Duodenal mucosa (tissue), 2 donors: Measurements from ENCODE around the gene NBEAL1.
"Not testable (repeated sequence)": the region's sequence is repeated elsewhere in the genome, so short reads cannot be mapped to it uniquely, and the experiment has no call there.

Experiments
- H3K27ac ChIP-seq: one replicate; pipeline ENCODE4 v1.7.0; 2013; ENCODE audit warnings: low read depth, low read length
- H3K27me3 ChIP-seq, 2 donors: one replicate each; pipeline ENCODE4 v1.7.0; 2013; ENCODE audit warnings: low read length in 2 of 2, control low read depth in 1 of 2; ENCODE audit not compliant: insufficient read depth in 2 of 2, control insufficient read depth in 1 of 2
- H3K36me3 ChIP-seq, 2 donors: one replicate each; pipeline ENCODE4 v1.7.0; 2013; ENCODE audit warnings: low read length in 2 of 2, control low read depth in 1 of 2; ENCODE audit not compliant: insufficient read depth in 2 of 2, control insufficient read depth in 1 of 2
- H3K4me1 ChIP-seq, 2 donors: one replicate each; pipeline ENCODE4 v1.7.0; 2013; ENCODE audit warnings: low read length in 2 of 2, control low read depth in 1 of 2; ENCODE audit not compliant: insufficient read depth in 2 of 2, control insufficient read depth in 1 of 2
- H3K4me3 ChIP-seq, 2 donors: one replicate each; pipeline ENCODE4 v1.7.0; 2013; ENCODE audit warnings: low read length in 2 of 2, low read depth in 1 of 2
- H3K9ac ChIP-seq, 2 donors: one replicate each; pipeline ENCODE4 v1.7.0; 2013; ENCODE audit warnings: low read length in 2 of 2, low read depth in 1 of 2
- H3K9me3 ChIP-seq, 2 donors: one replicate each; pipeline ENCODE4 v1.7.0; 2013; ENCODE audit warnings: low read length in 2 of 2, control low read depth in 1 of 2; ENCODE audit not compliant: control insufficient read depth in 1 of 2

The NBEAL1 gene

DNA sequence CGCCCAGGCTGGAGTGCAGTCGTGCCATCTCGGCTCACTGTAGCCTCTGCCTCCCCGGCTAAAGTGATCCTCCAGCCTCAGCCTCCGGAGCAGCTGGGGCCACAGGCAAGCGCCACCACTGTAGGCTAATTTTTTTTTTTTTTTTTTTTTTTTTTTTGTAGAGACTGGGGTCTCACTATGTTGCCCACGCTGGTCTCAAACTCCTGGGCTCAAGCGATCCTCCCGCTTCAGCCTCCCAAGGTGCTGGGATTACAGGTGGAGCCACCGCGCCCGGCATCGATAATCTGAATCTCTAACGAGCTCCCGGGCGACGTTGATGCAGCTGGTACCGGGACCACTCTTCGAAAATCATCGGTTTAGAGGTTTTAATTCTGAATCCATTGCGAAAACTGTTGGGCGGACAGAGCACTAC is 223.6 kb downstream of the NBEAL1 start:
- Histone ChIP-seq H3K27me3 (no peaks in the 10 kb centered on the region), H3K4me1 (peaks cover 14 to 18% of the 10 kb centered on the region in 2 donors), H3K36me3 (peaks cover 0 to 9% of the 10 kb centered on the region in 2 donors), H3K9me3 (no peaks in the 10 kb centered on the region), H3K27ac (peak overlapping the region; percentile 95), H3K4me3 (peak overlapping the region; percentile 80 to 95), H3K9ac (peak overlapping the region; percentile 3 to 86)

DNA sequence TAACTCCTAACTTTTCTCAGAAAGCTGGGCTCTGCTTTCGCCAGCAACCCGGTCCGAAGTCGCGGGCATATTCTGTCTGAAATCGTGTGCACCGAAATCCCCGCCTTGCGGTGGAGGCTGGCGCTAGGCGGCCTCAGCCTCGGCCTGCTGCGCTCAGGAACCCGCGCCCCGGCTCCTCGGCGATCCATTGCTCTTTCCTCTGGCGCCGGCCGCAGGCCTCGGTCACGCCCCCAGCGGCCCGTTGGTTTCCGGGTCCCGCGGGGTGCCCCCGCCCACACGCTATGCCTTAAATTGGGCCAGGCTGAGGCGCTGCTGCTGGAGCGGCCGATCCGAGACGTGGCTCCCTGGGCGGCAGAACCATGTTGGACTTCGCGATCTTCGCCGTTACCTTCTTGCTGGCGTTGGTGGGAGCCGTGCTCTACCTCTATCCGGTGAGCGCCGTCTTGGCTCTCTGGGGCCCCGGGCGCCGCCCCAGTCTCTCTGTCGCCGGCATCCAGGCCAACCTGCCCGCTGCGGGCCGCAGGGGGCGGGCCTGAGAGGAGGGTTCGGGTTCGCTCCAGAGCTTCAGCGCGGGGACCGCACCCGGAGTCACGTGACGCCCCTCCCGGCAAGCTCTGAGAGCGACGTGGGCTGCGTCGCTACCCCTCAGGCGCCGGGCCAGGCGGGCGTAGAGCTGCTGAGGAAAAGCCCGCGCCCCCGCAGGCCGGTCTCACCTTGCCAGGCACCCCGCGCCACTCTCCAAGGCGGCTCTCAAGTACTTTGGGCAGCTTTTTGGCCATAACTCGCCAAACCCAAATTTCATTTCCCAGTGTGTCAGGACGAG is 224.2 kb downstream of the NBEAL1 start, which contains the start of gene CYP20A1:
Gene CYP20A1 (plus strand): TSS at position 315 of the 823 bp plus-strand sequence. CDS start 45 bp downstream, at position 360.
- Histone ChIP-seq H3K27ac (peak within 1 kb of the TSS; percentile 95), H3K36me3 (peaks cover 0 to 10% of the 10 kb centered on the region in 2 donors), H3K27me3 (no peaks in the 10 kb centered on the region), H3K4me3 (peak within 1 kb of the TSS; percentile 80 to 95), H3K4me1 (peaks cover 14 to 18% of the 10 kb centered on the region in 2 donors), H3K9me3 (no peaks in the 10 kb centered on the region), H3K9ac (peak within 1 kb of the TSS; percentile 86 to 94)

DNA sequence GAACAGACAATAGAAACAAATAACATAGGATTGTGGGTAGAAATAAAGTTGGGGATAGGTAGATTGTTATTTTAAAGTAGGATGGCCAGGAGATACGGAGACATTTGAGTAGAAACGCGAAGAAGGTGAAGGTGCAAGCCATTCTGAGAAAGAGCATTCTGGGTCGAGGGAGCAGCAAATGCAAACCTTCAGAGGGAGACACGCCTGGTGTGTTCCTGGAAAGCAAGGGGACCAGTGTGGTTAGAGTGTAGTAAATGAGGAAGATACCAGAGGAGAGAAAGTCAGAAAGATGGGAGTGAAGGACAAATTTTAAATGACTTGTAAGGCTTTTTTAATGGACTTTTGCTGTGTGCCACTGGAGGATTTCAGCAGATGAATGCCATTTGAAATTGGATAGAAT is 225.8 kb downstream of the NBEAL1 start:
- Histone ChIP-seq H3K4me1 (peaks cover 14 to 18% of the 10 kb centered on the region in 2 donors), H3K9ac (no peak overlapping the region), H3K9me3 (no peaks in the 10 kb centered on the region), H3K36me3 (peaks cover 0 to 10% of the 10 kb centered on the region in 2 donors), H3K27me3 (no peaks in the 10 kb centered on the region), H3K4me3 (peak overlapping the region in 1 of 2 donors; percentile 80), H3K27ac (no peak overlapping the region)

DNA sequence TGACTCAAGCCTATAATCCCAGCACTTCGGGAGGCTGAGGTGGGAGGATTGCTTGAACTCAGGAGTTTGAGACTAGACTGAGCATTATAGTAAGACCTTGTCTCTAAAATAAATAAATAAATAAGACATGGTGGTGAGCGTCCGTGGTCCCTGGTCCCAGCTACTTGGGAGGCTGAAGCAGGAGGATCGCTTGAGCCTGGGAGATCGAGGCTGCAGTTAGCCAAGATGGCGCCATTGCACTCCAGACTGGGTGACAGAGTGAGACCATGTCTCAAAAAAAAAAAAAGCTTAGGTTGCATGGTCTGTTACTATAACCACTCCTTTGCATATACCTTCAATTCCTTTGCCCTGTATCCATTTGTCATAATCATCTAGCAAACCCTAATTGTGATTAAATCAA is 227.8 kb downstream of the NBEAL1 start:
- H3K27me3 ChIP-seq: no peaks in the 10 kb centered on the region
- peaks cover 0 to 25% of the 10 kb centered on the region in 2 donors for H3K36me3 ChIP-seq
- no peaks in the 10 kb centered on the region for H3K9me3 ChIP-seq
- H3K9ac ChIP-seq: no peak overlapping the region
- H3K4me3 ChIP-seq: no peak overlapping the region
- no peak overlapping the region for H3K27ac ChIP-seq
- H3K4me1 ChIP-seq: peaks cover 13 to 16% of the 10 kb centered on the region in 2 donors

DNA sequence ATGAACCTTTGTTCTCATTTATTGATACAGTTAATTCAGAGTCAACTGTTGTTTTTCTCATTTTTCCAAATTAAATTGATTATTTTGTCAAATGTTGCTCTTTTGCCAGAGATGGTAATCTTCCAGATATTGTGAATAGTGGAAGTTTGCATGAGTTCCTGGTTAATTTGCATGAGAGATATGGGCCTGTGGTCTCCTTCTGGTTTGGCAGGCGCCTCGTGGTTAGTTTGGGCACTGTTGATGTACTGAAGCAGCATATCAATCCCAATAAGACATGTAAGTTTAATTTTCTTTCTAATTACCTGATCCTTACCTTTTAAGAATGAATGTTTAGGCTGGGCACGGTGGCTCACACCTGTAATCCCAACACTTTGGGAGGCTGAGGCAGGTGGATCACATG is 232.0 kb downstream of the NBEAL1 start:
- peaks cover 0 to 43% of the 10 kb centered on the region in 2 donors for H3K36me3 ChIP-seq
- no peaks in the 10 kb centered on the region for H3K9me3 ChIP-seq
- H3K9ac ChIP-seq: no peak overlapping the region
- no peak overlapping the region for H3K4me3 ChIP-seq
- no peak overlapping the region for H3K27ac ChIP-seq
- H3K4me1 ChIP-seq: no peaks in the 10 kb centered on the region
- H3K27me3 ChIP-seq: no peaks in the 10 kb centered on the region

DNA sequence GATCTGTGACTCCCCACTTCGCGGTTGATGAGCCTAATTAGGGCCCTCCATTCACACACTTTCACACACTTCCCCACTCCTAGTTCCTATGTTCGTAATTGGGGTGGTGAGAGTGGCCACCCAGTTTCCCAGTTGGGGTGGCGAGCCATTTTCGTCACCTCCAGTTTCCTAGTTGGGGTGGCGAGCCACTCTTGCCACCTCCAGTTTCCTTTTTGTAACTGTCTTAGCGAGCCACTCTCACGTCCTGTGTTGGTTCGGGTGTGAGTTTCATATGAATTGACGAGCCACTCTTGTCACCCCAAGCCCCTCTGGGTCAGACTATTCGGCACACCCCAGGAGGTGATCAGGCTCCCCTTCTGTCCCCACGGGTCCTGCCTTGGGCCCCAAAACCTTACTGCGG is 238.1 kb downstream of the NBEAL1 start:
- Histone ChIP-seq H3K4me3 (no peak overlapping the region), H3K9ac (no peak overlapping the region), H3K36me3 (peaks cover 0 to 61% of the 10 kb centered on the region in 2 donors), H3K4me1 (no peaks in the 10 kb centered on the region), H3K27ac (no peak overlapping the region), H3K27me3 (no peaks in the 10 kb centered on the region), H3K9me3 (no peaks in the 10 kb centered on the region)

DNA sequence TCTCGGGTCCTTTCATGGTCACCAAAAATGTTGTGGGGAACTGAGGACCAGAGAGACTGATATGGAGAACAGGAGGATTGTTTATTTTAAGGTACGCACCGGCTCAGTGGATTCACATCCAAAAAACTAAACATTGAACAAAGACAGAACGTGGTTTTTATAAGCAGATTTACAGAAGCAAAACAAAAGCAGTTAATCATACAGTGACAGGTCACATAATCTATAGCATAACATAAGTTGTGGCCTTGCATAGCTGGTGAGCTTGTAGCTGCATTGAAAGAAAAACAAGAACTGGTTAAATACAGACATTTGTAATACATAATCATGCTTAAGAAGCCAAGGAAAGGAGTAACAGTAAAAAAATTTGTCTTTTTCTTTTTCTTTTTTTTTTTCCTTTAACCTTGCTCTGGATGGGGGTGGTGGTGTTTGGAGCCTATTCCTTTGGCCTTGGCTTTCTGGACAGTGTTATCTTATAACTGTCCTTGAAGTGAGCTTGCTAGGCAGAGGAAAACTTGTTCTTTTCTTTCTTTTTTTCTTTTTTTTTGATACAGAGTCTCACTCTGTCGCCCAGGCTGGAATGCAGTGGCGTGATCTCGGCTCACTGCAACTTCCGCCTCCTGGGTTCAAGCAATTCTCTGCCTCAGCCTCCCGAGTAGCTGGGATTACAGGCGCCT is 238.9 kb downstream of the NBEAL1 start:
- H3K9me3 ChIP-seq, H3K4me1 ChIP-seq, H3K9ac ChIP-seq, H3K4me3 ChIP-seq, H3K27ac ChIP-seq, H3K27me3 ChIP-seq: not testable (repeated sequence)
- peaks cover 3 to 64% of the 10 kb centered on the region in 2 donors for H3K36me3 ChIP-seq

DNA sequence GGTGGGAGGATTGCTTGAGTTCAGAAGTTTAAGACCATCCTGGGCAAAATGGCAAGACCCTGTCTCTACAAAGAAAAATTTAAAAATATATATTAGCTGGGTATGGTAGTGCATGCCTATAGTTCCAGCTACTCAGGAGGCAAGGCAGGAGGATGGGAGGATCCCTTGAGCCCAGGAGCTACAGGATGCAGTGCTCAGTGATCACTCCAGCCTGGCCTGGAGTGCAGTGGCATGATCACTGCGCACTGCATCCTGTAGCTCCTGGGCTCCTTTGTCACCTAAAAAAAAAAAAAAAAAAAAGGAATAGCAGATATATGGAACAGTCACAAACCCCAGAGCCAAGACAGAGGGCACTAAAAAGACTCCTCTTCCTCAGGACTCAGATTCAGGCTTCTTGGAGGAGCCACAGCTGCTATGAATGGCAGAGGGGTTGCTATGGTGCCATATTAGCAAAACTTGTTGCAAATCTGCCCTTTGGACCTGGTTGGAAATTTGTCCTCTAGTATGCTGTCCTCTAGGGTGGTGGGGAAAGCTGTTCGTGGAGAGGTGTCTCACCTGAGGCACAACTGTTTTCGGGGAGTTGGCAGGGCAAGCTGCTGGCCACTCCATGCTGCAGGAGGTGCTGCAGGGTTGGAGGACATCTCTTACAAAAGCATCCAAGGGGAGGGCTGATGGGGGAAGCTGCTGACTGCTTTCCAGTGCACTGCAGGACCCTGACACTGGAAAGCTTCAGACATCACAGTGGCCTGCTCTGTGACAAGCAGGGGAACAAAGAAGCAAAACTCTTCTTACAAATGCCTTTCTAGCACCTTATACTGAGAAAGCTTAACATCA is 246.9 kb downstream of the NBEAL1 start:
- no peak overlapping the region for H3K4me3 ChIP-seq
- no peaks in the 10 kb centered on the region for H3K4me1 ChIP-seq
- H3K9me3 ChIP-seq: no peaks in the 10 kb centered on the region
- no peak overlapping the region for H3K27ac ChIP-seq
- no peaks in the 10 kb centered on the region for H3K27me3 ChIP-seq
- H3K36me3 ChIP-seq: peaks cover 7 to 37% of the 10 kb centered on the region in 2 donors
- no peak overlapping the region for H3K9ac ChIP-seq
